Gastroesophageal sphincter (tissue), 3 donors: ENCODE results near the gene ENTPD2.
A peak's percentile ranks its signal among the peaks of the same experiment; 100 is the strongest.

ENCODE experiments used
- POLR2A ChIP-seq, 2 donors: fragments of 450-650 bp; IDR thresholded peaks; one replicate each; pipeline ENCODE4 v1.6.1; 2017; ENCODE audit warnings: antibody characterized with exemption in 2 of 2, mild to moderate bottlenecking in 2 of 2, moderate library complexity in 1 of 2
- POLR2AphosphoS5 ChIP-seq: sonication (generic); formaldehyde crosslinking; IDR thresholded peaks from one replicate; pipeline ENCODE4 v1.6.1; 2017; ENCODE audit warnings: antibody characterized with exemption
- TF ChIP-seq, protein P1 (sequence below), 4 experiments: fragments of 200-600 bp in 2 of 4; fragments of 450-650 bp in 2 of 4; sonication (generic) in 1 of 4; IDR thresholded peaks; one replicate each; pipeline ENCODE4 v1.5.1; 2017 to 2019; ENCODE audit warnings: antibody characterized with exemption in 4 of 4, mild to moderate bottlenecking in 2 of 4, moderate library complexity in 2 of 4

DNA sequence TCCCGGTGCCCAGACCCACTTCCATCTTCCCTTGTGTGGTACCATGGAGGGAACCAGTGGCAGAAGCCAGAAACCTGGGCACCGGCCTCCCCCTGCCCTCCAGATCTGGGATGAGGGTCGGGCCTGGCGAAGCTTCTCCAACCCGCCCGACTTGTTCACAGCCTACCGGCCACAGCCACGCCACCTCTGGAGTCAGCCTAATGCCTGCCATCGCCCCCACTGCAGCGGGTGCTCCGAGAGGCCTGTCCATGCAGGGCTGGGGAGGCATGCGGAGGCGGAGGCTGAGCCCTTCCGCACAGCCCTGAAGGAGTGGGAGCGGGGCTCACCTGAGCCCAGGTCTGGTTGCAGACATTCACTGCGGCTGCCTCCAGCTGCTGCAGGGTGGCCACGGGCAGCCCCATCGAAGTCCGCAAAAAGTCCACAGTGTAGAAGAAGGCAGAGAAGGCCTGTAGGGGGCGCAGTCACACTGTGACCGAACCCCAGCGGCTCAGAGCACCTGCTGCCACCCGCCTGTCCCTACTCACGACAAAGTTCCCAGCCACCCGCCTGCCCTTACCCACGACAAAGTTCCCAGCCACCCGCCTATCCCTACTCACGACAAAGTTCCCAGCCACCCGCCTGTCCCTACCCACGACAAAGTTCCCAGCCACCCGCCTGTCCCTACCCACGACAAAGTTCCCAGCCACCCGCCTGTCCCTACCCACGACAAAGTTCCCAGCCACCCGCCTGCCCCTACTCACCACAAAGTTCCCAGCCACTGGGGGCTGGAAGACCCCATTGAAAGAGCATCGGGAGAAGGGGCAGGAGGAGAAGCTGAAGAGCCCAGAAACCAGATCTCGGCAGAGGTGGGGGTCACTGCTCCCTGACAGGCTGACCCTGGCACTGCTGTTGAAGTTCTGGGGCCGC lies 4.1 kb downstream of the ENTPD2 start:
- TF ChIP-seq POLR2AphosphoS5 (no peak), POLR2A (IDR thresholded peaks at IDR 0.05) (no peak)
- TF ChIP-seq, protein P1, sequence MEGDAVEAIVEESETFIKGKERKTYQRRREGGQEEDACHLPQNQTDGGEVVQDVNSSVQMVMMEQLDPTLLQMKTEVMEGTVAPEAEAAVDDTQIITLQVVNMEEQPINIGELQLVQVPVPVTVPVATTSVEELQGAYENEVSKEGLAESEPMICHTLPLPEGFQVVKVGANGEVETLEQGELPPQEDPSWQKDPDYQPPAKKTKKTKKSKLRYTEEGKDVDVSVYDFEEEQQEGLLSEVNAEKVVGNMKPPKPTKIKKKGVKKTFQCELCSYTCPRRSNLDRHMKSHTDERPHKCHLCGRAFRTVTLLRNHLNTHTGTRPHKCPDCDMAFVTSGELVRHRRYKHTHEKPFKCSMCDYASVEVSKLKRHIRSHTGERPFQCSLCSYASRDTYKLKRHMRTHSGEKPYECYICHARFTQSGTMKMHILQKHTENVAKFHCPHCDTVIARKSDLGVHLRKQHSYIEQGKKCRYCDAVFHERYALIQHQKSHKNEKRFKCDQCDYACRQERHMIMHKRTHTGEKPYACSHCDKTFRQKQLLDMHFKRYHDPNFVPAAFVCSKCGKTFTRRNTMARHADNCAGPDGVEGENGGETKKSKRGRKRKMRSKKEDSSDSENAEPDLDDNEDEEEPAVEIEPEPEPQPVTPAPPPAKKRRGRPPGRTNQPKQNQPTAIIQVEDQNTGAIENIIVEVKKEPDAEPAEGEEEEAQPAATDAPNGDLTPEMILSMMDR (IDR thresholded peaks at IDR 0.05) = peak in 3 of 4 experiments; percentile 40 to 60 (median 57)
